PC-9 (cell line): ENCODE results near the gene SPAG9.

Experiments
- EZH2 ChIP-seq: fragments of 200-600 bp; sonication (generic); IDR thresholded peaks from 2 replicates; pipeline ENCODE4 v1.8.0; 2017; ENCODE audit warnings: antibody characterized with exemption, low read depth
- TF ChIP-seq, protein P1 (sequence below): fragments of 200-600 bp; sonication (generic); conservative IDR thresholded peaks from 2 replicates; pipeline ENCODE4 v1.6.1; 2017; ENCODE audit warnings: mixed run types, antibody characterized with exemption, mild to moderate bottlenecking, moderate library complexity

DNA sequence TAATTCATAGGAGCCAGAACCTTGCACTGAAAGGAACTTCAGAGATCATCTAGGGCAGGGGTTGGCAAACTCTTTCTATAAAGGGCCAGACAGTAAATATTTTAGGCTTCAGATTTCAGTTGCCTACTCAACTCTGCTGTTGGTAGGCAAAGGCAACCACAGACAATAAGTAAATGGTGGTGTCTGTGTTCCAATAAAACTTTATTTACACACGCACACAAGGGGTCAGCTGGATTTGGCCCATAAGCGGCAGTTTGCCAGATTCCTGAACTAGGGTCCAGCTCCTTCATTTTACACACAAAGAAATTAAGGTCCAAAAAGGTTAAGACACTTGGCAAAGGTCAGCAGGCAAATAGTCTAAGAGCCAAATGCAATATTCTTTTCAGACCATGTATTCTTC is 107.3 kb downstream of the SPAG9 start:
- no peak for TF ChIP-seq EZH2
- TF ChIP-seq, protein P1, sequence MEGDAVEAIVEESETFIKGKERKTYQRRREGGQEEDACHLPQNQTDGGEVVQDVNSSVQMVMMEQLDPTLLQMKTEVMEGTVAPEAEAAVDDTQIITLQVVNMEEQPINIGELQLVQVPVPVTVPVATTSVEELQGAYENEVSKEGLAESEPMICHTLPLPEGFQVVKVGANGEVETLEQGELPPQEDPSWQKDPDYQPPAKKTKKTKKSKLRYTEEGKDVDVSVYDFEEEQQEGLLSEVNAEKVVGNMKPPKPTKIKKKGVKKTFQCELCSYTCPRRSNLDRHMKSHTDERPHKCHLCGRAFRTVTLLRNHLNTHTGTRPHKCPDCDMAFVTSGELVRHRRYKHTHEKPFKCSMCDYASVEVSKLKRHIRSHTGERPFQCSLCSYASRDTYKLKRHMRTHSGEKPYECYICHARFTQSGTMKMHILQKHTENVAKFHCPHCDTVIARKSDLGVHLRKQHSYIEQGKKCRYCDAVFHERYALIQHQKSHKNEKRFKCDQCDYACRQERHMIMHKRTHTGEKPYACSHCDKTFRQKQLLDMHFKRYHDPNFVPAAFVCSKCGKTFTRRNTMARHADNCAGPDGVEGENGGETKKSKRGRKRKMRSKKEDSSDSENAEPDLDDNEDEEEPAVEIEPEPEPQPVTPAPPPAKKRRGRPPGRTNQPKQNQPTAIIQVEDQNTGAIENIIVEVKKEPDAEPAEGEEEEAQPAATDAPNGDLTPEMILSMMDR = no peak
